H4 (cell line): Measurements from ENCODE around the gene ZBTB18. TPM values are rescaled to one million over a fixed set of nuclear protein-coding genes. Genes with fewer than 3 reads are reported as not detected.

Experiments used
- DNase-seq: peaks from one replicate; pipeline ENCODE4 v3.0.0-alpha.2; 2015; ENCODE audit warnings: low spot score
- total RNA-seq: library from RNA; depleted of rRNA; stranded (reverse); fragments of >200 nt; shearing (Covaris generic); gene quantifications from 2 replicates; pipeline ENCODE4 v1.2.3, GENCODE V29; 2014

Gene ZBTB18
- total RNA-seq, 1 experiment from 2014 or later = 6.2 TPM

- DNase-seq = no peak
Measured at GRCh38 chr1:244088161-244088560, 37.1 kb downstream of the ZBTB18 start.

- DNase-seq = no peak
Measured at GRCh38 chr1:244089561-244089960, 38.5 kb downstream of the ZBTB18 start.

- DNase-seq = no peak
Measured at GRCh38 chr1:244090645-244091044, 39.6 kb downstream of the ZBTB18 start.

- no peak for DNase-seq
Measured at GRCh38 chr1:244092293-244092963, 41.3 kb downstream of the ZBTB18 start.

GRCh38 chr1:244092964-244093638 lies 42.0 kb downstream of the ZBTB18 start:
- DNase-seq = no peak

- no peak for DNase-seq
Measured at GRCh38 chr1:244094880-244095528, 43.9 kb downstream of the ZBTB18 start.

GRCh38 chr1:244095529-244095911 lies 44.4 kb downstream of the ZBTB18 start:
- no peak for DNase-seq

- no peak for DNase-seq
Measured at GRCh38 chr1:244096066-244096610, 45.1 kb downstream of the ZBTB18 start.

- DNase-seq = no peak
Measured at GRCh38 chr1:244096691-244097090, 45.6 kb downstream of the ZBTB18 start.

- DNase-seq = no peak
Measured at GRCh38 chr1:244097523-244098405, 46.7 kb downstream of the ZBTB18 start.

- DNase-seq = no peak
Measured at GRCh38 chr1:244099258-244099930, 48.3 kb downstream of the ZBTB18 start.

GRCh38 chr1:244100276-244100675 lies 49.2 kb downstream of the ZBTB18 start:
- DNase-seq = no peak

GRCh38 chr1:244100704-244101453 lies 49.8 kb downstream of the ZBTB18 start:
- DNase-seq = no peak

GRCh38 chr1:244102046-244102445 lies 51.0 kb downstream of the ZBTB18 start:
- no peak for DNase-seq

GRCh38 chr1:244102468-244102867 lies 51.4 kb downstream of the ZBTB18 start:
- no peak for DNase-seq

GRCh38 chr1:244104309-244105060 lies 53.4 kb downstream of the ZBTB18 start:
- DNase-seq = peak; percentile 88

GRCh38 chr1:244106176-244106575 lies 55.1 kb downstream of the ZBTB18 start:
- DNase-seq = no peak
